HL-60 (cell line): ENCODE results near the gene TPM3.
"Not testable (repeated sequence)": the region's sequence is repeated elsewhere in the genome, so short reads cannot be mapped to it uniquely, and the experiment has no call there.

ENCODE experiments used
- GABPA ChIP-seq: IDR thresholded peaks from 2 replicates; pipeline ENCODE4 v1.6.1; 2012; ENCODE audit warnings: low read depth
- POLR2AphosphoS5 ChIP-seq: IDR thresholded peaks from 2 replicates; pipeline ENCODE4 v1.6.1; 2012; ENCODE audit warnings: low read depth
- SPI1 ChIP-seq: IDR thresholded peaks from 2 replicates; pipeline ENCODE4 v1.6.1; 2012; ENCODE audit warnings: low read depth, mild to moderate bottlenecking, borderline replicate concordance
- TF ChIP-seq, protein P1 (sequence below): IDR thresholded peaks from one replicate; pipeline ENCODE4 v1.5.1; 2011; ENCODE audit warnings: low read length, control low read depth, inconsistent platforms; ENCODE audit not compliant: insufficient read depth
- TF ChIP-seq, protein P2 (sequence below): IDR thresholded peaks from 2 replicates; pipeline ENCODE4 v1.6.1; 2012; ENCODE audit warnings: low read depth; ENCODE audit not compliant: insufficient replicate concordance

DNA sequence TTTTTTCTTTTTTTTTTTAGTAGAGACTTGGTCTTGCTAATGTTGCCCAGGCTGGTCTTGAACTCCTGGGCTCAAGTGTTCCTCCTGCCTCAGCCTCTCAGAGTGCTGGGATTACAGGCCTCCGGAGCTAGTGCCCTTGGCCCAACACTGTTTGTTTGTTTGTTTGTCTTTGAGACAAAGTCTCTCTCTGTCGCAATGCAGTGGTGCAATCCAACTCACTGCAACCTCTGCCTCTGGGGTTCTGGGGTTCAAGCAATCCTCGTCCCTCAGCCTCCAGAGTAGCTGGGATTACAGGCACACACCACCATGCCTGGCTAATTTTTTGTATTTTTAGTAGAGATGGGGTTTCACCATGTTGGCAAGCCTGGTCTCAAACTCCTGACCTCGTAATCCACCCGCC lies 44.4 kb downstream of the TPM3 start:
- TF ChIP-seq, protein P1, sequence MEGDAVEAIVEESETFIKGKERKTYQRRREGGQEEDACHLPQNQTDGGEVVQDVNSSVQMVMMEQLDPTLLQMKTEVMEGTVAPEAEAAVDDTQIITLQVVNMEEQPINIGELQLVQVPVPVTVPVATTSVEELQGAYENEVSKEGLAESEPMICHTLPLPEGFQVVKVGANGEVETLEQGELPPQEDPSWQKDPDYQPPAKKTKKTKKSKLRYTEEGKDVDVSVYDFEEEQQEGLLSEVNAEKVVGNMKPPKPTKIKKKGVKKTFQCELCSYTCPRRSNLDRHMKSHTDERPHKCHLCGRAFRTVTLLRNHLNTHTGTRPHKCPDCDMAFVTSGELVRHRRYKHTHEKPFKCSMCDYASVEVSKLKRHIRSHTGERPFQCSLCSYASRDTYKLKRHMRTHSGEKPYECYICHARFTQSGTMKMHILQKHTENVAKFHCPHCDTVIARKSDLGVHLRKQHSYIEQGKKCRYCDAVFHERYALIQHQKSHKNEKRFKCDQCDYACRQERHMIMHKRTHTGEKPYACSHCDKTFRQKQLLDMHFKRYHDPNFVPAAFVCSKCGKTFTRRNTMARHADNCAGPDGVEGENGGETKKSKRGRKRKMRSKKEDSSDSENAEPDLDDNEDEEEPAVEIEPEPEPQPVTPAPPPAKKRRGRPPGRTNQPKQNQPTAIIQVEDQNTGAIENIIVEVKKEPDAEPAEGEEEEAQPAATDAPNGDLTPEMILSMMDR = not testable (repeated sequence)
- TF ChIP-seq SPI1, POLR2AphosphoS5, GABPA: not testable (repeated sequence)
- TF ChIP-seq, protein P2, sequence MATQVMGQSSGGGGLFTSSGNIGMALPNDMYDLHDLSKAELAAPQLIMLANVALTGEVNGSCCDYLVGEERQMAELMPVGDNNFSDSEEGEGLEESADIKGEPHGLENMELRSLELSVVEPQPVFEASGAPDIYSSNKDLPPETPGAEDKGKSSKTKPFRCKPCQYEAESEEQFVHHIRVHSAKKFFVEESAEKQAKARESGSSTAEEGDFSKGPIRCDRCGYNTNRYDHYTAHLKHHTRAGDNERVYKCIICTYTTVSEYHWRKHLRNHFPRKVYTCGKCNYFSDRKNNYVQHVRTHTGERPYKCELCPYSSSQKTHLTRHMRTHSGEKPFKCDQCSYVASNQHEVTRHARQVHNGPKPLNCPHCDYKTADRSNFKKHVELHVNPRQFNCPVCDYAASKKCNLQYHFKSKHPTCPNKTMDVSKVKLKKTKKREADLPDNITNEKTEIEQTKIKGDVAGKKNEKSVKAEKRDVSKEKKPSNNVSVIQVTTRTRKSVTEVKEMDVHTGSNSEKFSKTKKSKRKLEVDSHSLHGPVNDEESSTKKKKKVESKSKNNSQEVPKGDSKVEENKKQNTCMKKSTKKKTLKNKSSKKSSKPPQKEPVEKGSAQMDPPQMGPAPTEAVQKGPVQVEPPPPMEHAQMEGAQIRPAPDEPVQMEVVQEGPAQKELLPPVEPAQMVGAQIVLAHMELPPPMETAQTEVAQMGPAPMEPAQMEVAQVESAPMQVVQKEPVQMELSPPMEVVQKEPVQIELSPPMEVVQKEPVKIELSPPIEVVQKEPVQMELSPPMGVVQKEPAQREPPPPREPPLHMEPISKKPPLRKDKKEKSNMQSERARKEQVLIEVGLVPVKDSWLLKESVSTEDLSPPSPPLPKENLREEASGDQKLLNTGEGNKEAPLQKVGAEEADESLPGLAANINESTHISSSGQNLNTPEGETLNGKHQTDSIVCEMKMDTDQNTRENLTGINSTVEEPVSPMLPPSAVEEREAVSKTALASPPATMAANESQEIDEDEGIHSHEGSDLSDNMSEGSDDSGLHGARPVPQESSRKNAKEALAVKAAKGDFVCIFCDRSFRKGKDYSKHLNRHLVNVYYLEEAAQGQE = not testable (repeated sequence)
